ENCODE results near the gene CTNNBIP1.

The CTNNBIP1 gene

GRCh38 chr1:9904596-9904995, 5.5 kb downstream of the CTNNBIP1 start:
- no peak for DNase-seq (ENCODE audit: low read depth, low spot score)

DNA sequence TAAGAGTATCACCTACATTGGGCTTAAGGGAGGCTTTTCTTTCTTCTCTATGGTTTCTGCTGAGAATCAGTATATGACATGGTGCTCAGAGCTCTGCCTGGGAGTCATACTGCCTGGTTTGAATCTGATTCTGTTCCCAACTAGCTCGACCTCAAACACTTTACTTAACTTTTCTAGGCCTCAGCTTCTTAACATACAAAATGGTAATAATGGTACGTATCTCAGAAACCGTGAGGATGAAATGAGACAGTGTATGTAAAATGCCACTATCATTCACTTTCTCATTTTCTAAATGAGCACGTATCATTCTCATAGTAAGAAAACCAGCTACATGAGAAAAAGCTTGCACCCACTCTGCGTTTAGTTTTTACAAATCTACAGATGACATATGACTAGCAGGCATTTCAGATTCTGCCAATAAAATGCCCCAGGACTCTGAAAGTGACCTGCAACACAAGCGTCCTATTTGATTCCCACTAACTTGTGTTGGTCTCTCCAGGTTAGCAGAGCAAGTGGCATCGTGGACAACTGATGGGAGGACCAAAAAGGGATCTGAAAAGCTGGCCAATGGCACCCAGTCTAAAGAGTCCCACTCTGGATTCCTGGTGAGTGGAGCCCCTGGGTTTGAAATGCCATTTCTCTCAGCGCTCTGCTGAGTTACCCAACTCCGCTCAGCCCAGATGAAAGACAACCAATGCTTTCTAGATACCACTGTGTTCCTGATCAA, 6.1 kb downstream of the CTNNBIP1 start:
- DNase-seq (ENCODE audit: low read depth, low spot score): no peak

- no peak for DNase-seq (ENCODE audit: low read depth, low spot score)
Observed at GRCh38 chr1:9902060-9902452, 8.0 kb downstream of the CTNNBIP1 start.

DNA sequence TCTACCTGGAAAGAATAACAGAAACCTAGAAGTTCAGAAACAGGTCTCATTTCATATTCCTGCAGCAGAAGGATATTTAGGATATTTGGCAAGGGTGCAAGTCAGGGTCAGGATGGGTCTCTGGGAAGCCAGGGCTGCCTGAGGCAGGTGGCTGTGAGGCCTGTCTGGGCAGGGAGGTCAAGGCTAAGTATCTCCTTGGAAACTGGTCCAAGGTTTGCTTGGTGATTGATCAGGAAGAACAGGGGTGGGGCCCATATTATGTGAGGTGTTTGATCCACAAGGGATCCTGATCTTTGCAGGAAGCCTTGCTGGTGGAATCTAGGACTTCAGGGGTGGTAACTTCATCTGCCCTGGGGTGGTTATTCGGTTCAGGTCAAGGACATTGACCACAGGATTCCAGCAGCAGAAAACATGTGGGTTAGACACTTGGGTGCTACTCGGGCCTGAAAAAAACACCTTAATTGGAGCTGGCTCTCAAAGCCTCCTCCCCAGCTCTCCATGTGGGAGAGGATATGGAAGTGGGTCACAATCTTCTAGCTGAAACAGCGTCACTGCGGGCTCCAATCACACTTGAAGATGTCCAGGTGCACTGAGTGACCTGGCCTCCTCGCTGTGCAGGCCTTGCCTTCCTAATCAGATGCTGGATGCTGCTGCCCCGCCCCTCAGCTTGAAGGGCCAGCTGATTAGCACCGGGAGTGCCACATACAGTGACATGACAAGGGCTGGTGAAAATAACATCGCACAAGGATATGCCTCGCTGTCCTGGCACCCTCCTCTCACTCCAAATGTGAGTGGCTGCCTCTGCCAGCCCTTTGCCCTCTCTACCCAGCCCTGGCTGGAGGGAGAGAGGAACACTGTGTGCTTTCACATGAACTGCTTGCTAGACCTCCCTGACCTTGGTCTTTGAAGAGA, 8.7 kb downstream of the CTNNBIP1 start:
- no peak for DNase-seq (ENCODE audit: low read depth, low spot score)

GRCh38 chr1:9900142-9901043, 9.7 kb downstream of the CTNNBIP1 start:
- no peak for DNase-seq (ENCODE audit: low read depth, low spot score)

DNA sequence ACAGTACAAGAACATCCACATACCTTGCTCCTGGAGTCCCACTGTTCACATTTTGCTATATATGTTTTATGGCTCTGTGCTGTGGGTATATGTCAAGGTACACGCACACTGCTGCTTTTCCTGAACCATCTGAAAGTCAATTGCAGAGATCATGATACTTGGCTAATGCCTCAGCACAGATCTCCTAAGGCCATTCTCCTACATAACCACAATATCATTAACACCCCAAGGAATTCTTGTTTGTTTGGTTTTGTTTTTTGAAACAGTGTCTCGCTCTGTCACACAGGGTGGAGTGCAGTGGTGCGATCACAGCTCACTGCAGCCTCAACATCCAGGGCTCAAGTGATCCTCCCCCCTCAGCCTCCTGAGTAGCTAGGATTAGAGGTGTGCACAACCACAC, 16.0 kb downstream of the CTNNBIP1 start:
- DNase-seq (ENCODE audit: low read depth, low spot score): no peak

- DNase-seq (ENCODE audit: low read depth, low spot score): no peak
Observed at GRCh38 chr1:9892563-9893528, 17.2 kb downstream of the CTNNBIP1 start.

- peak; percentile 47 for DNase-seq (ENCODE audit: low read depth, low spot score)
Observed at GRCh38 chr1:9891207-9891606, 18.9 kb downstream of the CTNNBIP1 start.

DNA sequence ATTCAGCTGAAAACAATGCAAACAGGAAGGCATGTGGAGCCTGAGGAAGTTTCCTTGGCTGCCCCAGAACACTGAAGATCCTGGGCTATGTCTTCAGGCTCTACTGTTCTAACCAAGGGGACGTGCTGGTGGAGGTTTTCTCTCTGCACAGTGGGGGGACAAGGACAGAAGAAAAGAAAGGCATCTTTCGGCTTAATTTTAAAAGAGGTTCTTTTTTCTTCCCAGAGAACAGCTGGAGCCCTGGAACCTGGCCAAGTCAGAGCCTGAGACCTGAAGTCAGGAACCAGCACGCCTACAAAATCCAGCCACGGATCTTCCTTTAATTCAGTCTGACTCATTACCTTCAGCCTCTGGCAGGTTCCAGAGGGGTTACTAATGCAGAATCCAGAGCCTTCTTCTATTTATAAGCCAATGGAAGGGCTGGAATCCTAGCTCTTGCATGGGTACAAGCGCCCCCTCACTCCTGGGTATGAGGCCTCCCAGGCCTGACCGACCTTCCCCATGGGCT, 19.8 kb downstream of the CTNNBIP1 start:
- DNase-seq (ENCODE audit: low read depth, low spot score): peak; percentile 69

- no peak for DNase-seq (ENCODE audit: low read depth, low spot score)
Observed at GRCh38 chr1:9889411-9889810, 20.7 kb downstream of the CTNNBIP1 start.

- no peak for DNase-seq (ENCODE audit: low read depth, low spot score)
Observed at GRCh38 chr1:9888886-9889285, 21.2 kb downstream of the CTNNBIP1 start.

DNA sequence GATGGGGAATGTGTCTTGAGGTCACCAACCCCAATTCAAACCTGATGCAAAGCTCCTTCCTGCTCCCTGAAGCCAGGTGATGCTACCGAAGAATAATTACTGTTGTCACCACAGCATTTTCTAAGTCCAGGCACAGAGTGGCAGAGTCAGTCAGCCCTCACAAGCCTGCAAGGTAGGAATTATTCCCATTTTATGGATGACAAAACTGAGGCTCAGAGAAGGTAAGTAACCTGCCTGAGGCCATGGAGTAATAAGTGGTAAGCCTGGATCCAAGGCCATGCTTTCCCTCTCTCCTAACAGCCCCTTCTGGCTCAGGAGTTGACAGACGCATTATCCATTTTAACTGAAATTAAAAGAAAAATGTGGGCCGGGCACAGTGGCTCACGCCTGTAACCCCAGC, 23.0 kb downstream of the CTNNBIP1 start:
- DNase-seq (ENCODE audit: low read depth, low spot score): no peak

DNA sequence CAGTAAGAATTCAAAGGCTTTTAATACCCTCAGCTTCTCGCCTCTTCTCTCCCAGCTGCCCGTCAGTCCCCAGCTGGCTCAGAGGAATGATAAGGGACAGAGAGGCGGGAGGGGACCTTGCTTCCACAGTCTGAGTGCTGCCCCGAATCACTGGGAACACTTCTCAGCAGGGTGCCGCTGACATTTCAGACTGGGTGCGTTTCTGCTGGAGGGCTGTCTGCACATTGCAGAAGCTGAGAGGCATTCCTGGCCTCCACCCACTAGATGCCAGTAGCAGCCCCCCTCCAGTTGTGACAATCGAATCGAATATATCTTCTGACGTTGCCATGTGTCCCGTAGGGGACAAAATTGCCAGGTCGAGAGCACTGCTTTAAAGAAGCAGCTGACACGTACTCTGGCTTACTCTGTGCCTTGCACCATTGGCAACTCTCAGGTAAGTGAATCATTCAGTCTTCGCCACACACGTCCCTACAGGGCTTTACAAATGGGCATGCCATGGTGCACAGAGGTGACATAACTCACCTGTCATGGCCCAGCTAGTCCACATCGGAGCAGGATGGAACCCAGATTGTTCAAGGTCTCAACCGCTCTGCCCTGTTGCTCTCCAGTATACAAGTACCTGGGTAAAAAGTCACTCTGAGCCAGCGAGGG, 23.9 kb downstream of the CTNNBIP1 start:
- no peak for DNase-seq (ENCODE audit: low read depth, low spot score)

DNA sequence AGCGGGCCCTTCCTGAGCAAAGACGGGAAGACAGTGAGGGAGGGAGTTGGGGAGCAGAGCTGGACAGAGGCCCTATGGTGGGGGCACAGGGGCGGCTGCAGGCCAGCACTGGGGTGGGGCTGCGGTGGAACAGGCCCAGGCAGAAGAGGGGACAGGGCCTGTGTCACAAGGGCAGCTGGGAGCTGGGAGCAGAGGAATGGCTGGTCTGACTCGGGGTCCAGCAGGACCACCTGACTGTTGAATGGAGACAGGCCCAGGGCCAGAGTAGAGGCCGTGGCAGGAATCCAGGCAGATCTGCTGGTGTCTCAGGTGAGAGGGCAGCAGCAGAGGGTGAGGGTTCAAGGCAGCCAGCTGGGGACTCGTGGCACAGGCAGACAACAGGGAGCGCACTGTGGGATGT, 25.3 kb downstream of the CTNNBIP1 start:
- no peak for DNase-seq (ENCODE audit: low read depth, low spot score)

DNA sequence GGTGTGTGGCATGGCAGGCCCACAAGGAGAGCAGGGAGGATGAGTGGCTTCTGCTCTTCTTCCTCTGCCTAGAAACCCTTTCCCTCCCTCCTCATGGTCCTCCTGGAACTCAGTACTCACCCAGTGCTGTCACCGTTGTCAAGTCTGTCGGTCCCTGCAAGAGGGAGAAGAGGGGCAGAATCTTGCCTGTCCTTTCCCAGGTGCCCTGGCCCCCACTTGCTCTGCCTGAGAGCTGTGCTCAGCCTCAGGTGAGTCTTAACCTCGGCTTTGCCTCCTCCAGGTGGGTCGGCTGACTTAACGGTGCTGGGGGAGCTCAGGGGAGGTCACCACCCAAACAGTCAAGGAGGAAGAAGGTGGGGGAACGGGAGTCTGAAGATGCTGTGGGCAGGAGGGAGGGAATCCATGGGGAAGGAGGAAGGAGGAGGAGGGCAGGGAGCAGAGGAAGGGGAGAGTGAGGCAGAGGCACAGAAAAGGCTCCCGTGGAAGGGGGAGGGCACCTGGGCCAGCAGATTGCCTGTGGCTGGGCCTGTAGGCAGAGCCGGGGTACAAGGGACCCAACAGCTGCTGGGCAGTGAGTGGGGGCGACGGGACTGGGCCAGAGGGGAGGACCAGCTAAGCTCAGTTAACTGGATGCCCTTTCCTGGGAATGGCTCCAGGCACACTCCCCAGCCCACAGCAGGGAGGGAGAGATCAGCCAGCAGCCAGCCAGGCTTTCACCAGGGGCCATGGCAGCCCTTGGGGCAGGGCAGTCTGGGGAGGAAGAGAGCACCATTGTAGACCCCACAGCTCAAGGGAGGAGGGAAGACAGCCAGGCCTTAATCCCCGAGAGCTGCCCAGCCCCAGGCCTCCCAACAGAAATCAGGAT, 26.3 kb downstream of the CTNNBIP1 start:
- DNase-seq (ENCODE audit: low read depth, low spot score): no peak

DNA sequence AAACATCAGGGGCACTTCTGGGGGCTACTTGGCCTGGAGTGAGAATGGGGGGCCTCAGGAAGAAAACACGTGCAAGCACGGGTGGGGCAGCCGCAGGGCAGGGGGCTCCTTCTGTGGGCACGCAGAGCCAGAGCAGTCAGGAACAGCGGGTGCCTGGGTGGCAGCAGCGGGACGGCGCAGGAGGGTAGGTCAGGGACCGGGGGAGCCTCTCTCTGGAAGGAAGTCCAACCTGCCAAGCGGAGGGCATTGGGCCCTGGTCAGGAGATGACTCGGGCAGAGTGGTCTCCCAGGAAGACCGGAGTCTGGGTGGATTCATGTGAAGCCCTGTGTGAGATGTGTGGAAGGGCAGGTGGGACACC, 27.1 kb downstream of the CTNNBIP1 start:
- DNase-seq (ENCODE audit: low read depth, low spot score): no peak

DNA sequence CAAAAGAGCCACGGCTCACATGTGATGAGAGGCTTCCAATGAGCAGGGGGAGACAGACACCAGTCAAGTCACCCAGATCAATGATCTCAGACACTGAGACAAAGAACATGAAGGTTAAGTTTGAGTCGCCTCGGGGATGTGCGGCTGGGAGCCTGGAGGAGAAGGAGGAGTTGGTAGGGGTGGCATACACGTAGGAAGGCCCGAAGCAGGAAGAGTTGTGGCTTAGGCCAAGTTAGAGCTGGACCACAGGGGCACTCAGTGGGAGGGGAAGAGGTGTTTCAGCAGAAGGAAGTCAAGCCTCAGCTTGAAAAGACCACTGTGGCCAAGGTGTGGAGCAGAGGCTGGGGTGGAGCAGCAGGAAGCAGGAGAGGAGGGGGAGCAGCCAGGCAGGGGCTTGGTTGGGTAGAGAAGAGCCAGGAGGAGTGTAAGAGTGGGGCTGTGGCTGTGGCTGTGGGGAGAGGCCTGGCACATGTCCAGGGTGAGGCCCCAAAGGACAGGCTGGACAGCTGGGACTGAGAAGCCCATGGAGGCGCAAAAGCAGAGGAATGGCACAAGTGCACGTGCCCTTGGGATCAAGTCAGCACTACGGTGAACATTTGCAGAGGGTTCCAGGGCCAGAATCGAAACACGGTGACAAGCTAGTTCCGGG, 27.6 kb downstream of the CTNNBIP1 start:
- DNase-seq (ENCODE audit: low read depth, low spot score): no peak

DNA sequence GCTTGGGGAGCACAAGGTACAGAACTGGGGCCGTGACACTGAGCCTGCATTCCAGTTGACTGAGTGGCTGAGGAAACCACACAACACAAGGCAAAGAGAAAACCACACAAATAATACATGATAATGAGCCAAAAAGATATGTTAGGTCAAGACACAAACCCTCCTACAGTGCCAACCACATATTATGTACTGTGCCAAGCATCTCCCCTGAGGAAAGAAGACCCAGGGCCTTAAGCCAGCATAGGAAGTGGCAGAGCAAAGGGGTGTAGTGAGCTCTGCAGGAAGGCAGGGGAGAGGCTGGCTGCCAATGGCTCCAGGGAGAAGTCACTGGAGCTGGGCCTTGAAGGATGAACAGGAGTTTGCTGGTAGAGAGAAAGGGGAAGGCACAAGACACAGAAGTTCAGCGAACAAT, 28.2 kb downstream of the CTNNBIP1 start:
- DNase-seq (ENCODE audit: low read depth, low spot score): no peak

DNA sequence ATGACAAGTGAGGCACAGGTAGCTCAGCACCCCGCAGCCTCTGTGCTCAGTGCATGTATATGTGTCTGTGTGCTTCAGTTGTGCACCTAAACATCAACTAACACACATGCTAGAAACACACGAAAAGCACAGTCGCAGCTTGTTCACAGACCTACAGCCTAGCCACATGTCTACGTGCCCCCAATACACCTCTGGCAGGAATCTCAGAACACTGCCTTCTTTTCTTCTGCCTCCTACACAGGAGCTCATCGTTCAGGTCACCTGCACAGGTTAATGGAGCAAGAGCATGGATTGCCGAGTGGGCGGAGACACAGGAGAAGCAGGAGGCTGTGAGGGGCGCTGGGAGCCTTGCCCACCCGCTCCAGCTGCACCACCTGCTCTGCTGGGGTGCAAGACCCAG, 31.7 kb downstream of the CTNNBIP1 start:
- DNase-seq (ENCODE audit: low read depth, low spot score): no peak
